GM19395 (cell line): Measurements from ENCODE around the gene AGBL1.

Experiments used
- ATAC-seq: cut with Tn5 transposase; IDR thresholded peaks from one replicate; pipeline ENCODE4 v1.9.1; 2021; ENCODE audit warnings: mild to moderate bottlenecking, moderate library complexity; ENCODE audit not compliant: unreplicated experiment

Gene AGBL1

DNA sequence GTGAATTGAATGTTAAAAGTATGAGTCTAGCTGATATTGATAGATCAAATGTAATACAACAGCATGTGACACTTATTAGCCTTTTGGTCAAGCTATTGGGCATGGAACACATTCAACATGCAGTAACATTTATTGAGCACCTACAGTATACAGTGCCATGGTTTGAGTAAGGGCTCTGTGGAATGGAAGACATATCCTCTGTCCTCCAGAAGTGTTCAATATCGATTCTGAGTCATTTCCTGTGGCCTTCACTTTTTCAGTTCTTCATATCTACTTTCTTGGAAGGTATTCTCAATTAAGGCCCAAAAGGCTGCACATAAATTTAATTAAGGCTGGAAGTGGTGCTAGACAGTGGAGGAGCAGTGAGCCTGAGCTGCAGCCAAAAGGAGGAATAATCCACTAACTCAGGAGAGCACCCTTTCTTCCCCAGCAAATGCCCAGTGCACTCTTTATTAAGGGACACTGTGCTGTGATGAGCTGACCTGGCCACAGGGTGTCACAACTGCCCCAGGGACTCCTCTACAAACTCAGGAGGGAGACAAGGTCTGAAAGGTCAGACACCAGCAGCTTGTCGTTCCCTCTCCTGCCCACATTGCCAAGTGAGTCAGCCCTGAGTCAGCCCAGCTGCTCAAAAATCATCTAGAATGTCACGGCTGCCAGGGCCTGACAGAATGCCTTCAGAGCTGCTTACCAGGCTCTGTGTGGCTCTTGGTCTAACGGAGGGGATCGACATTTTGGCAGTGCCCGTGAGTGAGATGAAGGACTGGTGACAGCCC, 544.8 kb downstream of the AGBL1 start:
- no peak for ATAC-seq

DNA sequence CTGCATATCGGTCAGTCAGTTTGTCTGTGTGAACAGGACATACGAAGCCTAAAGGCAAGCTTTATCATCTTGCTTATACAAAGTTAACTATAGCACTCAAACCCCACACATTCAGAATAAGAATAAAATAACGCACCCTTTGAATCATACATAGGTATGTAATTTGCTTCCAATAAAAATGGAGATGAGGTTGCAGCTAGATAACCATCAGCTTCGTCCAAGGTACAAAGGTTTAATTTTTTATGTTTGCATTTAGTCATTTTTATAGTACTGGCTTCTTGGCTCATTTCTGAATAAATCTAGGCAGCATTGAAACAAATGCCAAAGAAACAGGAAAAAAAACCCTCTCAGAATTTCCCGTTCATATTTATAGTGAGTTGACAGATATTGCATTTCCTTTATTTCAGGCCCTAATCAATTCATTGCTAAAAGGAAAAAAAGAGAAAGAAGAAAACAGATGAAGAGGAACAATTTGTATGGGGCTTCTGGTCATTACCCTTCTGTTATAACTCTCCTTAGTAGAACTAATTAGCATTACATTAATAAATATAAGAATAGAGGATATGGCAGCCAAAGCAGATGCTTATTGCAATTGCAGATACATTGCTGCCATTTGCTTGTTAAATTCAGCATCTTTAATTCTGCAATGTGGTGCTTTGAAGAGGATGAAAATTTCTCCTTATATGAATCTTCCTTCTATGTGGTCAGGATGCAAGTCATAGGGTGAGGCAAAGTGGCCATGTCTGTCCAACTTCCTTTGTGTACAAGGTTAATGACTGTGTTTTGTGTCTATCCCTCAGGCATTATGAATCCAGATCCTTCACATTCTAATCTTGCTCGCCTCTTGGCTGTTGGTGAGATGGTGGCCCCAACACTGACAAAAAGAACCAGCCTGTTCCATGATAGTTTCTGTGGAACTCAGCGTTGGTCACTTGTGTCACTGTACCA, 550.0 kb downstream of the AGBL1 start:
- no peak for ATAC-seq

DNA sequence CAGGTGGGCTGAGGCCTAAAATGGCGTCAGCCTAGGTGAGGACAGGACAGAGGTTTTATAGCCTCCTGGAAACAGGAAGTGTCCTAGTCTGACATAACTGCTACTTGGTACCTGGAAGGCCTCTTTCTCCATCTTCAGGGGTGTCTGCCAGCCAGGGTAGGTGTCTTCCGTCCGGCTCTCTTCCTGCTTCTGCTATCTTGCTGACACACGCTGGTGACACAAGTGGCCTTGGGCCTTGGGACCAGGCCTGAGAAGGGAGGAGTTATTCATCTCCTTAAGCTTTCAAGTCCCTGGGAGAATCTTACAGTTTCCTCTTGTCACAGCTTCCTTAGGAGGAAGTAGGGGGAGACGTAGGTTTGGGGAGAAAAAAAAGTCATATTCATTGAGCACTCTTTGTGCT, 551.3 kb downstream of the AGBL1 start:
- no peak for ATAC-seq

DNA sequence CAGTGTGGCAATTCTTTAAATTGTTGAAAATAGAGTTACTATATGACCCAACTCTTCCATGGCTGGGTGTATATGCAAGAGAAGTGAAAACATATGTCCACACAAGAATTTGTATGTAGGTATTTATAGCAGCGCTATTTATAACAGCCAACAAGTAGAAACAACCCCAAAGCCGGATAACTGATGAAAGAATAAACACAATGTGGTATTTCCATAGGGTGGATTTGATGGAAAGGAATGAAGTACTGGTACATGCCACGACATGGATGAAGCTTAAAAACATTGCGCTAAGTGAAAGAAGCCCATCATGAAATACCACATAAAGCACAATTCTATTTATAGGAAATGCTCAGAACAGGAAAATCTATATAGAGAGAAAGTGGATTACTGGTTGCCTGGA, 554.5 kb downstream of the AGBL1 start:
- ATAC-seq, result no peak

DNA sequence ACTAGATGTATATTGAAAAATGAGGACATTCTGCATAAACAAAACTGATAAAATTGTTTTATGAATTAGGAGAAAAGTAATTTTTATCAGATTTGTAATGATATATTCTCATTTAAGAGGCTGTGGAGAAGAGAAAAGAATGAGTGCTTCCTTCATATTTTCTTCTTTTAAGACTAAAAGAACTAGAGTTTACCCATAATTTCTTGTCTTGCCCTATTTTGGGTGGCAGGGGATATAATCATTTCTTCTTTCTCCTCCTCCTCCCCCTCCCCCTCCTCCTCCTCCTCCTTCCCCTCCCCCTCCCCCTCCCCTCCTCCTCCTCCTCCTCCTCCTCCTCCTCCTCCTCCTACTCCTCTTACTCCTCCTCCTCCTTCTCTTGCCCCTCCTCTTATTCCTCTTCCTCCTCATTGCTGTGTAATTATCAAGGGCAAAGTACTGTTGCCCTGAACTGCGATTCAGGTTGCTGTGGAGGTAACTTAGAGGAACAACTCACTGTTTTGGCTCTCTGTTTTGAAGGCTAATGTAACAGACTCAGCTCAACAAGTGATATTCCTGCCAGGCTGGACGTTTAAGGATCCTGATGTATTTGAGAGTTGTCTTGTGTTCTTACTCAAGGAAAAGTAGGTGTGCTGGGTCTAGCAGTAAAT, 555.4 kb downstream of the AGBL1 start:
- ATAC-seq, result no peak

DNA sequence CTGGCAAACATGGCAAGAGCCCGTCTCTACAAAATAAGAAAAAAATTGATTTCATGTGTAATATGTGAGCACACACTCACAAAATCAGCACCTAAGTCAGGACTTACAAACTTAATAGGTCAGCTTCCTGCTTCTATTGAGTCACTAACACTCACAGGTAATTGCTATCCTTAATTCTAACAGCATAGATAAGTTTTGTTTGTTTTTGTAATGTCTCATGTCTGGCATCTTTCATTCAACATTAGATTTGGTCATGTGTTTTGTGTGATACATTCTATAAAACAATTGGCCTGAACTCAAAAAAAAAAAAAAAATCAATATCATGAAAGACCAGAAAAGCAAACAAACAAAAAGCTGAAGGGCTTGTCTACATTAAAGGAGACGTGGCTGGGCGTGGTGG, 564.7 kb downstream of the AGBL1 start:
- ATAC-seq, result no peak

DNA sequence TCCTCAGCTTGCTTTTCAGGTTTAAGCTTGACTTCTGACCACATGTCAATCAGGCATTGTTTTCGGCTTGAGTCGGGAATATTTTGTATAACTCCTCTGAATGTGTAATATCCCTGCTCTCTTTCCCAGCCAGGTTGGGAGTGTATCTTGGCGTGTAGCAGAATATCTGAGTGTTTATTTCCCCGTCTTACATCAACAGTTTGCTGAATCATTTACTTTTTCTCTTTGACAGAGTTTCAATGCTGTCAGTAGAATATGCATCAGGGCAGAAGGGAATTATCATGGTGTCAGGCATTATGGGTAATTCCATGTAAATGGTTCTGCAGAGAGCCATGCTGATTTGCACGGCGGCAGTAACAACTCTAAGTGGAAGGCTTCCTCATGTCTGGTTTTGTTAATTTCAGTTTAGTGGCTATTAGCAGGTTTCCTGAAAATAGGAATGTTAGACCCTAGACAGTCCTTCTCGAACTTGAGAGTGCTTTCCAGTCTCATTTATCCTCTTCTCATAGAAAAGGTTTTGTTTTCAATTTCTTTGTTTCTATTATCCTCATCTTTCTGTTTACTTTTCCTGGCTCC, 566.3 kb downstream of the AGBL1 start:
- no peak for ATAC-seq

DNA sequence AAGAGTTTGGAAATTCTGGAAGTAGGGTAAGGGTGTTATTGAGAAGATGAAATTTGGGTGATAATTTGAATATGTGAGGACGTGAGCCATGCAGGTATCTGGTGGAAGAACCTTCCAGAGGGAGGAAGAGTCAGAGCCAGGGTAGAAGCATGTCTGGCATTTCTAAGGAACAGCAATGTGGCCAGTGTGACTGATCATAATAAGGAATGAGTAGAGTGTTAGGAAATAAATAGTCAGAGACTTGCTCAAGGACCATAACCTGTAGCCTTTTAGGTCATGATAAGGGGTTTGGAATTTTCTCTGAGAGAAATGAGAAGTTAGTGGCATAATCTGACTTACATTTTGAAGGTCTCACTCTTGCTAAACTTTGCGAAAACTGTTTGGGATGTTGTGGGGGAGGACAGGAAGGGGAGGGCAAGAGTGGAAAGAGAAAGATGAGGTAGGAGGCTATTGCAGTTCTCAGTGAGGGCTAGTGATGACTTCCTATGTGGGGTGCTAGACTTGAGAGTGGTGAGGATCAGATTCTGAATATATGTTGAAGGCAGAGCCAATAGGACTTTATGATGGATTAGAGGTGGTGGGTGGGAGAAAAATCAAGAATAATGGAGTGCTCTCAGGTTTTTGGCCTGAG, 568.3 kb downstream of the AGBL1 start:
- ATAC-seq, result no peak

DNA sequence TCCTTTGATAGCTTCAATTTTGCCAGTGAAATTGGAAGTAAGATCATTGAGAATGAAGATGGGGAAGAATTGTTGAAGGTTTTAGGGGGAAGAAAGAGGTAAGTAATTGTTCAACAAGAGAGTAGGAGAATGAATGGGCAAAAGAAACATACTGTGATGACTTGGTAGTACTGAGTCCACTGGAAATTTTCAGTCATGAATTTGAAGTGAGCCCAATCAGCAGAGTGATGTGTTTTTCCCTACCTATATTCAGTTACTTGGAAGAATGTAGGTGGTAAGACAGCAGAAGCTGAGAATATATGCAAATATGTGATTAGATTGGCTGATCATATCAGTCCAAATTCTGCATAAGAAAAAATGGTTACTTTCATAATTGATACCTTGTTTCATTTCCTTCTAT, 569.6 kb downstream of the AGBL1 start:
- no peak for ATAC-seq

DNA sequence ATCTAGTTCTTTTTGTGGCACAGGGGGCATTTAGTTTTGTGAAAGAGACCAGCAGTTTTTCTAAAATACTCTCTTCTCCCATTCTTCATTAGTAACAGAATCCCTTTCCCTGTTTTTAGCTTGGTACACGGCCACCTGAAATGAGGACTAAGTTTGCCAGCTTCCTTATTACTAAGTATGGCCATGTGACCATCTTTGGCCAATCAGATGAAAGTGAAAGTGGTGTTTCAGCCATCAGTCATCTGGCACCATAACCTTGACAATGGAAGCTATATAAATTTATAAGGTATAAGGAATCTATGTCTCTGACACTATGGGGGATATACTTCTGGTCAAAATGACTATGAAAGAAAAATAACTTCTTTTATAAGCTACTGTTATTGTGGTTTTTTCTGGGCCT, 570.4 kb downstream of the AGBL1 start:
- ATAC-seq, result no peak

DNA sequence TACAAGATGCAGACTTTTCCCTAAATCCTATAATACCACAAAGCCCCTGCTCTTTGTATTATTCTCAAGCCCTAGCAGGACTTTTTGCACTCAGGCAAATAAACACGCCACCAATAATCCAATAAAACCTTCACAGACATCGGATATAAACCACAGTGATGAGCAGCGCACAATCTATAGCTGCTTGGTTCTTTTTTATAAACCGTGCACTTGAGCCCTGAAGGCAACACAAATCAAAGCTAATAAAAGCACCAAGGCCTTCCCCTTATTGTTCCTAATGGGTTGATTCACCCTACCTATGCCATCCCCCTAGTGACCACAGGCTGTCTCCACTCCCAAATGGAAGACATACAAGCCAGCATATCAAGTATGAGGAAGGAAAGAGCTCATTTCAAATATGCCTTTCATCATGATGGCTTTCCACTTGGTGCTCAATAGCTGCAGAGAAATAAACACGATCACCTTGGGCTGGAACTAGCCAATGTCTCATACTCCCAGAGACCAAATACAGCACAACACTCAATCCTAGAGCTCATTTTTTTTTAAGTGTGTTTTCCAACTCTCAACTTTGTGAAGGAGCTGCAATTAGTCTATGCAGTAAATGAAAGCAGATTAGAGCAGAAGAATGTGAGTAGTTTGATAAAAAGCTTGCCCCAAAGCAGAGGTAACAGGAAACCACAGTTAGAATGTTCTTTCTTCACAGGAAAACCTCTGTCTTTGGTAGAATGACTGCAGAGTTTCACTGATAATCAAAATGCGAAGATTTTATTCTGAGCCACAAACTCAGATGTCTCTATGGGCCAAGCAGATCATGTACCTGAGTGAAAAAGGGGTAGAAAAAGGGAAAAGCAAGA, 573.9 kb downstream of the AGBL1 start:
- no peak for ATAC-seq

DNA sequence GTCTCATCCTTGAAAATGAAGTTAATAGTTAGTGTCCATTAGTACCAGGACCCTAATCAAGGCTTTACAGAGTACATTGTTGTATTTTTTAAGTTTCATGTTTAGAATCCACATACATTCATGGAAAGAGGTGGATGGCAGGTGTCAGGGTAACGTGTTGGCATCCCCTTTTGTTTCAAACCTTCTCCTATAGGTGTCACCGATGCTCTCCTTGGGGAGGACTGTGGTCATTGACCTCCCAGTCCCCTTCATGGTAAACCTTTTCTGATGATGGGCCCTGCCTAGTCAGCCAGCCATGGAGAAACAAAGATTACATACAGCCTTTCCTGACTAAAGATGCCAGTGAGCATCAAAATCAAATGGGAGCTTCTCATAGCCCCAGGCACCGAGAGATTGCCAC, 574.8 kb downstream of the AGBL1 start:
- ATAC-seq, result no peak

DNA sequence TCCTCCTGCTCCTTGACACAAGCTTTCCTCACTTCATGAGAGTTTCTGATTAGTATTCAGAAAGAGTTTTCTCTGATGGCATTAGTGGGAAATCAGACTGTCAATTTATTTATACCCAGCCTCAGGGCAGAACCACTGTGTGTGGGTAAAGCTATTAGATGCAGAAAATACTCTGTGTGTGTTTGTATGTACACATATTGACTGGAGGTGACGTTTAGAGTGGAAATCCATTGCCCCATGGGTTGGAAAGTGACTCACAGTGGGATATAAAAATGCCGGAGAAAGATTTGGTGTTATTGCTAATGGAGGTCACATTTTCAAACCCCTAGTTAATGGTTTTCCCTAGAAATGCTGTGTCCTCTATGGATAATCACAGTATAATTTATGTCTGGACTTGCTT, 577.6 kb downstream of the AGBL1 start:
- no peak for ATAC-seq

DNA sequence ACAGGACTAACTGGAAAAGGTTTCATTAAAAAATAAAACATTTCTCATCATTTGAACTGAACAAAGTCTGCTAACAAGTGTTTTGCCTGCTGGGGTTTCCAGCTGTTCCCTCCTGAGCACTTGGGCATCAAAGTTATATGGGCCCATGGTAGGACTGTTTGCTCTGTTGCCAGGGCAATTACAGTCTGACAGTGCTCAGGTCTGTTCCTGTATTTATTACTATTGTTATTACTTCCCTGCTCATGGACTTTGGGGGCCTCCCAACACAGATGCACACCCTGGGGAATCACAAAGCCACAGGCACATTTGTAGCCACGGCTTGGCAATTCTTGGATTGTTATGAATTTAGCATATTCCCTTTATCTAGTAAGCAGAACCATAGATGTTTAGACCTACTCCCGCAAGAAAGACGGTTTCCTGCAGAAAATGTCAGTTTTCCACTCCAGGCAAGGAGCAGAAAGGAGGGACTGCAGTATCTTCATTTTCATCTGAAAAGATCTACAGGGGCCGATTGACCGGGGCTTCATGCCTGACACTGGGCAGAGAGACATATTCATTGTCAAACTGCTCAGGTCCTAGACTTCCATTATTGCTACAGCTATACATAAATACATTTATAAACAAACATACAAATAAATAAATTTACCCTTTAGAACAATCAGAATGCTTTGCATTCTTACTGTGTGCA, 580.2 kb downstream of the AGBL1 start:
- ATAC-seq, result no peak

DNA sequence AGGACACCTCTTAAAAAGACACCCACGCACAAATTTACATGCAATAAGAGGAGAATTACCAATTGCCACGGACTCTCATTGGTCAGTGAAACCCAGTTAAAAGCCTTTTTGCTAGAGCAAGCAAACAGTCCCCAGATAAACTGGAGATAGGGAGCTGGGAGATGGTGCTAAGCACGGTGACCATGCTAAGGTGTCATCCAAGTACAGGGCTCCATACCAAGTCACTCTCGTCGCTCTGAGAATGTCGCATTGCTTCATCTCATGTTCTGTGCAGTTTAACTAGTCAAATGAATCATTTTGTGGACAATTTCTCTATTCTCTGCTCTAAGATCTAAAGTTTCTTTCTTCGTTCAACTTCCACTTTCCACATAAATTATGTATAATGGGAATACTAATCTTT, 581.9 kb downstream of the AGBL1 start:
- ATAC-seq, result no peak

DNA sequence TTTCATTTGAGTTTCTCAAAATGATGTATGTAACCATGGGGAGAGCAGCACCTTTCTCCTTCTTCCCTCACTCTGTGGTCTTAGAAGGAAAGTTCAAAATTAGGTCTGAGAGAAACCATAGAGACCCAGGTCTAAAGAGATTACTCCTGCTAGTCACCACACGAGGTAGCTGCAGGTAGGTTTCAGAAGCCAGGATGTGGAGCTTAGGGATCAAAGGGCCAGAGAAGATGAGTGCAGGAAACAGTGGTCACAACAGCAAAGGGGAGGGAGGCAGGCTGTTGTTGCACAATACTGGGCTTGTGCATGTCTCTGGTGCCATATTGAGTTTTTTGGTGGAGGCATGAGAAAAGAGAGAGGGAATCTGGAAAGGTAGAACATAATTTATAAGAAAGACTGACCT, 583.6 kb downstream of the AGBL1 start:
- no peak for ATAC-seq

DNA sequence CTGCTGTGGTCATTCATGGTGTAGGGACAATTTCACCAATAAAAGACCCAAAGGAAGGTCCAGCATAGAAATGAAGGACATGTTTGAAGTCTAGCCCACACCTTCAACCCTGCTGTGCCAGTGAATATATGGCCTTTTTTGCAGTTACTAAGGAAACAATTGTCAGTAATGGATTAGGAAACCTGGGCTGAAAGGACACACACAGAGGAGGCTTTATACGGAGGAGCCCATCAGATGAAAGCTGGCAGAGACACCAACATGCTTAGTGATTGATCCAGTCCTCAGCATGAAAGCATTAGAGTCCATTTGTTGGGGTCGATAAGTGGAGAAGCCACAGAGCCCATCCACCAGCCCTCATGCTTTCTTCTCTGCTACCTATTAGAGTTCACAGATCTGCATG, 584.3 kb downstream of the AGBL1 start:
- no peak for ATAC-seq

DNA sequence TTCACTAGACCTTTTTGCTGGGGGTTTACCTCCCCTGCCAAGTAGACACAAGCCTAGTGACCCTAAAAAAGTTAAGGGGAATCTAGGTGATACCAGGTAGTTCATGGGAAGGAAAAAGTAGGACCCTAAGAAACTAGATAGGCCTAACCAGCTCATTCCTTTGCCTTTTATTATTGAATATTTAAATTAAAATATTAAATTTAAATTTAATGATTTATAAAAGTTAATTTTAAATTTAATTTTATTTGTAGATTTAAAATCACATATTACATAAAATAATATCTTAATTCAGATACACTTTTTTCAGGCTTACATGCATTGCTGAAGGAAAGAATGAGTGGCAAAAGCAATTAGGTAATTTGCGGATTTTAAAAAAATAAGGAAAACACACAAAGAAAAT, 584.9 kb downstream of the AGBL1 start:
- no peak for ATAC-seq

DNA sequence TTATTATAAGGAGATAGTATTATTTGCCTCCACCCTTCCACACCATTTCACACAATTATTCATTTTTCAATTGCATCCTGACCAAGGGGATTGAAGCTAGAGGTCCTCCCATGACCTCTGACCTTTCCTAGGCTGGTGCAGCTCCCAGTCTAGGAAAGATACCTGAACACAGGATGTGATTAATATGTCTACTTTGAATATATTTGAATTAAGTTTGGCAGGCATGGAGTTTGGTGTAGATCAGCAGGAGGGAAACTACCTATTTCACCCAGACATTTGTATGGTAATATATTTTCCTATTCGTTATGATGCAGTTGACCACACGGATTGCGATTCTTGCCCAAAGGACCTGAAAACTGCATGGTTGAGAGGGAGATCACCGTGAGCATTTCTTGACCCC, 596.3 kb downstream of the AGBL1 start:
- ATAC-seq, result no peak
